ENCODE results near the gene GPC6.

The GPC6 gene

DNA sequence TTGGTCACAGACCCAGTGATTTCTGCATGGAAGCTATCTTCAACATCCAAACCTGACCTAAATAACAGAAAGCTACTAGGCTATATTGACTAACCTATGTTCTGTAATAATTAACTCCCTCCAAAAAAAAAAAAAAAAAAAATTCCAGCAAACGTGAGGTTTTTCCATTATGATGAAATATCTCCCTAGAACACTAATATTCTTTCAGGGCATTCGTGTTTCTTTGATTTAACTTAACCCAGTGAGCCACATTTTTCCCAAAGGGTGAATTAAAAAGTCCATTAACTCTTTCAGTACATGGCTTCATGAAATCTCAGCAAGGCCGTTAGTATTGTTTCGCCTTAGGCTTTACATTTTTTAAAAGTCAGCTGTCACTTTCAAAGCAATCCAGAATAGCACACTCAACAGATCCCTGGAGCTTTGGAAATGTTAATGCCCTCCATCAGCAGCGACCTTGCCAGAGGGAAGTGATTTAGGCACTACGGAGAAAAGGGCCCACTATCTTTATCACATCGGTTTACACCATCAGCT is 1077.1 kb downstream of the GPC6 start:
- no peak for DNase-seq (ENCODE audit: low spot score)

DNA sequence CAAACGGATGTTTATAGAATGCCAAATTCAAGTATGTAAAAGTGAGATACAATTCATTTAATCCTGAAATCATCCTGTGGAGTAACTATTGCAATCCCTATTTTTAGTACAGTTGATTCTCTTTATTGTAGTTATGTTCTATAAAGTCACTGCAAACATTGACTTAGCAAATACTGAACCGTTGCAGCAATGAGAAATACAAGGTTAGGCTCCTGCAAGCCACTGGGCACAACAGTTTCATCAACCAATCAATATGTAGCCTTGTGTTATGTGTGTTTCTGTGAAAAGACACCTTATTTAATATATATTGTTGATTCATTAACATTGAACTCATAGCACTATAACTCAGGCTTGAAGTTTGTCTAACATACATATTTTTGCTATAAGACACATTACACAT is 1078.4 kb downstream of the GPC6 start:
- no peak for DNase-seq (ENCODE audit: low spot score)

DNA sequence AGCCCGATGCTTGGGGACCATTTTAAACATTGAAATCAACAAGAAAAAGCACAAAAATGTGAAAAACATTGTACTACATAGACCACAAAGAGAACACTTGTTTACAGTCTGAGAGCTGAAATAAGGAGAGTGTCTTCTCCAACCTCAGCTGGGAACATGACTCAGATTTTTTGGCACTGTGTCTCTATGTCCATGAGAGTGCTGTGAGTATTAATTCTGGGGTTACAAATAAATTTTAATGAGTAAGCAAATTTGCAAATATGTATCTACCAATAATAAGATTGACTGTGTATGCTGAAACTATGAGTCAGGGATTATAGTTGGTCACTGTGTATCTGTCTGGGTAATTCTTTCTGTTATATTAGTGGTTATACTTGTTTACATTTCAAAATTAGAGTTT is 1078.9 kb downstream of the GPC6 start:
- DNase-seq (ENCODE audit: low spot score), result no peak

DNA sequence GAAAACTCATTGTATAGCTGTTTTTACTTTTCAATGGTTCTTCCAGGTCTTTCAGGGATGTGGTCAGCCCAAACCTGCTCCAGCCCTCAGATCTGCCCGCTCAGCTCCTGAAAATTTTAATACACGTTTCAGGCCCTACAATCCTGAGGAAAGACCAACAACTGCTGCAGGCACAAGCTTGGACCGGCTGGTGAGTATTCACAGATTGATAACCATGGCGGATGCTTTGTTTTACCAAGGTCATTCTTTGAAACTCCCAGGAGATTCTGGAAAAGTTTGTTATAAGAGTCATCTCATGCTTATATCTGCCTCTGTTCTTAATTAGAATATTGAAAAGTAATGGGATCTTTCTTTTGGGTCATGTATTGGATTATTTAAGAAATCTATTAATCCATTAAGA is 1079.3 kb downstream of the GPC6 start:
- DNase-seq (ENCODE audit: low spot score), result no peak

DNA sequence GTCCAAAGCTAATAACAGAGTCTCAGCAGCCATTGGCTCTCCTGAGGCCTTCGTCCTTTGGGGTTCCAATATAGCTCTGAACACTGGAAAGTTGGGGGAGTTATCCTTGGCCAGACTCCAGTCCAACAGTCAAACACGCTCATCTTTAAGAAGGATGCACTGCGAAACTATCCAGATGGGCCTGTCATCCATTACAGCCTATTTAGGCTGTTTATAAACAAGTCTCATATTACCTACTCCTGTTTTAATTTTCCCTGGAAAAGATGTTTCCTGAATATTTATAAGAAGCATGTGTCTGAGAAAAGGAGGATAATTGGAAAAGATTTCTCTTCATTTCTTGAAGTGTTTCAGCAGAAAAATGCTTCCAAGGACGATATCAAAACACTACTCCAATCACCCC is 1082.2 kb downstream of the GPC6 start:
- no peak for DNase-seq (ENCODE audit: low spot score)

DNA sequence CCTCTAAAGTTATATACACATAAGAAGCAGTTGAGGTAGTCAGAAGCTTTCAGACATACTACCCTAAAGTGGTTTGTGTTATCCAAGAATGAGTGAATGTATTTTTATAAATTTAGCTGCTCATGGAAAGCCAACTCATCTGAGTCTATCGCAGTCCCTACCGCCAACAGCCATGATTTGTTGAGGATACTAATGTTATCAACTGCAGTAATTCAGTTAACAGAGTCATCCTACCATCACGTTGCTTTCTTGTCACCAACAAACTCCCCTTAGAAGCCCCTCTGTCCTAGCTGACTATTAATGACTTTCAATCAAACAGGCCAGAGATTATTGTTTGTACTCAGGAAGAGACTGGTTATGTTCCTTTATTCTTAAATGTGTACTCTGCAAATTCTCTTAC is 1083.0 kb downstream of the GPC6 start:
- DNase-seq (ENCODE audit: low spot score), result no peak

DNA sequence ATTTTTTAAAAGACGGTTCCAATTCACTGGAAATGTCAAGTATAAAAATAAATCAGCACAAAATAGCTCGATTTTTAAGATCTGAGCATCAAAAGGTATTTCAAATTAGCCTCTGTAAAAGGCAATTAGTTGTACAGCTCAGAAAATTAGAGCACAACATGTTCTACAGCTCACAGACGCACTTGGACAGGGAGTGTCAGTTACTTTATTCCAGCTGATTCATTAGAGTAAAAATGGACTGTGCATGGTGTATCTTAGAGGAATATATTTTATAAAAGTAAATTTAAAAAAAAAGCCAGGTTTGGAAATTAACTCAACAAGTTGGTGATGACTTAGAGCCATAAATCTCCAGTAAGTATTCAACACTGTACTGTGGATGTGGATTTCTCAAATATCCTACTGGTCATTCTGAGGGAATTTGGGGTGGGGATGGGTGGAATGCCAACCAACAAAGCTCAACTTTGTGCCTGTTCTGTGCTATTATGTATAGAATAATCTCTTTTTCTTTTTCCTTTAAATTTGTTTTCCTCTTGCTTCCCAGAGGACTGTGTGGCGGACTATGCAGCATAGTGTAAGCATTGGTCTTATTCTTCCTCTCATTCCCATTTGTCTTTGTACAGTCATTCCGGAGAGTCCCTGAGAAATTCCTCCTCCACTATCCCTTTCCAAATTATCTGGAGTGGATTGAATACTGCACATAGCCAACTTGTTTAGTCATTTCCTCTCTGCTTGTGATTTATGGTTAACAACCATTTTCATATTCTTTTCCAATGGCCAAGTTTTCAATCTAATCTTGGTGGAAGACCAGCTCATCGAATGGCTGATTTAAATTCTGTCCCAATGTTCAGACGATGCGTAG is 1083.6 kb downstream of the GPC6 start:
- no peak for DNase-seq (ENCODE audit: low spot score)

DNA sequence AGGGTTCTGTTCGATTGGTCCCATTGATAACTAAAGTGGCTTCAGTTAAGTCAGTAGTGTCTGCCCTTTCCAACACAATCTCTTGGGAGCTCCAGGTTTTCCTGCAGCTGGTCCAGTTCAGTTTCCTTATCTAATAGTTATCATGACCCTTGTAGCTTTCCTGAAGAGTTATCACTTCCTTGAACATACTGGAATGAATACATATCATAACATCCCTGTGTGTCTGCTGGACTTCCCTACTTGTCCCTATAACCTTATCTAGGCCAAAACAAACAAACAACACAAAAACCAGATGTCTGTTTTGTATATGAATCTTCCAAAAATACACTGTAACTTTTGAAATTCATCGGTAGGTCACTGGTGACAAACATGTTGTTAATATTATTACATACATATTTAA is 1085.3 kb downstream of the GPC6 start:
- DNase-seq (ENCODE audit: low spot score), result no peak

DNA sequence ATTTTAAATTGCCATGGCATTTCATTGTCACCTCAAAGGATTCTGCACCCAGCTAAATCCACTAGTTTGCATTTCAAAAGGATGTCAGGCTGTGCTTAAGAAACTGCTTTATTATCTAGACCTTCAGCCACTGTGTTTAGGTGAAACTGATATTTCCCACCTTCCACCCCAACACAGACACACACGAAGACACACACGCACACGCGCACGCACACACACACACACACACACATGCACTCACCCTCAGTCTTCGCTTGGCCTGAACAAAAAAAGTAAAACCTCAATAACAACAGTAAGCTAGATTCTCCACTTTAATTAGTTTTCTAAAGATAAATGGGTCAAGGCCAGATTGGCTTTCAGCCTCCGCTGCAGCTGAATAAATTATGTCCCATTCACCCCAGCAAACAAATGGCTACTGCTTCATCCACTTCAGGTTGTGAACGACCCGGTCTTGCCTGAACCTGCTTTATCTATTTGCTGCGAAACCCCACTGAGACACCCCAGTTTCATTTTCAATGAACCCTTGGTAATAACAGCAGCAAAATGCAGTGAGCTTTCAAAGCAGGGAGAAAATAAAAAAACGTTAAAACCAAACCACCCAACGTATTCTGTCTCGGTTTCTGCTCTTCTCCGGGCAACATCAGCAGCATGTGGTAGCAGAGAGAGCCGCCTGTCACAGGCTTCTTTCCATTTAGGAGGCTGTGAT is 1086.1 kb downstream of the GPC6 start:
- DNase-seq (ENCODE audit: low spot score), result no peak

DNA sequence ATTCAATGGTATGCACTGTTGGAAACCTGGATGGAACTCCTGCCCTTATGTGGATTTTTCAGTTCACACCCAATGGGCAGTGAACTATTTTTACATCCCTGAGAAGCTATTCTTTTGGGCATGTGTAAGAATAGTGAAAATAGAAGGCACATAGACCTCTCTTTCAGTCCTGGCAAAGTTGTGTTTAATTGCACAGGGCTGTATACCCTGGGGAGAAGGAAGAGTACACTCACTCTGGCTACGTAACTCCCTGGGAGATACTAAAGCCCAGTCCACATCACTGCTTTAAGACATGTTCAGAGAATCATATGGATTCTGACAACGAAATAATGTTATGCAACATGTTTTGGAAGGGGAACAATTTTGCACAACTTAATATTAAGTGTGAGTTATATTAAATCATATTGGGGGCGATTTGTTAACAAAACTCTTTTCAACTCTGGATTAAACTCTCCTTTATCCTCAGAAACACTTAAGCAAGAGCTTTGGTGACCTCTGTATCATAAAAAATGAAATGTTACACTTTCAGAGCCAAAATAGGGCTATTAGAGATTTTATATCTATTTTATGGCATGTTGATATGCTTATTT is 1086.8 kb downstream of the GPC6 start:
- DNase-seq (ENCODE audit: low spot score), result no peak

DNA sequence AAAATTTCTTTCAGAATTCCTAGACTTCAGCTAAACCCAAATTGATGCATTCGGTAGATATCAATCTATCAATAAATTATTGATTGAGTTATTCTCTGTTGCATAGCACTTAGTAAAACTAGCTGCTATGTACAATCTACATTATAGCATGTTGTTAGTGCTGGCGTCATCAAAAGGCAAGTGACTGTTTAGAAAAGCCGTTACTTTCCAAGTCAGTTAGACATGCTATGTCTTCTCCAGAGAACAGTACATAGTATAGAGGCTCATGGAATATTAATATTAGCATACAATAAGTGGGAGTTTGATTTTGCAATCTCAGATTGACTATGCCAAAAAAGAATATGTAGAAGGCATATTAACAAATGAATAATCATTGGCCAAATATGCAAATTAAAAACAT is 1087.3 kb downstream of the GPC6 start:
- DNase-seq (ENCODE audit: low spot score), result no peak

DNA sequence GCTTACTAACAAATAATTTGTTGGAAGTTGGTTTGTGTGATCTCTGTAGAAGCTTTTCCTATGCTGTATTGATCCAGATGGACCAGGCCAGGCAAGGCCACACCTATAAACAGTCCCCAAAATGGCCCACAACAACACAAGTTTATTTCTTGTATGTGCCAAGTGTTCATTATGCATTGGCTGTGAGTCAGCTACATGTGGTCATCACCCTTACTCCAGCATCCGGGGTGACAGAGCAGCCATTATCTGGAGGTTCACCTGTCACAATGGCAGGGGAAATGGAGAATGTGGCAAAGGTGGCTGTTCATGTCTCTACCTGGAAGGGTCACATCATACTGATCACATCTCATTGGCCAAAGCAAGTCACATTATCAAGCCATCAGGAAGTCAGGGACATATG is 1088.6 kb downstream of the GPC6 start:
- DNase-seq (ENCODE audit: low spot score), result no peak

DNA sequence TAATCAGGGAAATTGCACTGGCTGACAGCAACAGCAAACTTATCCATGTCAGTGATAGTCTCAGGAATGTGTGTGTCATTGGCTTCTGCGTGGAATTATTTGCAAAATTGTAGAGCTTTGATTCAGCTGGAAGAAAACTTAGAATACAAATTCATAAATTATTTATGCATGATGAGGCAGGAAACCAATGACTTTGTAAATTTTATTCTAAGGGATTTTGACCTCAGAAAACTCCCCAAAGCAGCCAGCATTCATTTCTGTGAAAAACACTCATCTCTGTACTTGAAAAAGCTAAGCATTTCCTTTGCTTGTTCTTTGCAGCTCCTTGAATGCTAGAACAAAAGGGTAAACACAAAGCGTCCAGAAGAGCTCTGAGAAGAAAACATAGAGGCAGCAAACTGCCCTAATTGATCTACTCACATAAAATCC is 1090.5 kb downstream of the GPC6 start:
- no peak for DNase-seq (ENCODE audit: low spot score)

DNA sequence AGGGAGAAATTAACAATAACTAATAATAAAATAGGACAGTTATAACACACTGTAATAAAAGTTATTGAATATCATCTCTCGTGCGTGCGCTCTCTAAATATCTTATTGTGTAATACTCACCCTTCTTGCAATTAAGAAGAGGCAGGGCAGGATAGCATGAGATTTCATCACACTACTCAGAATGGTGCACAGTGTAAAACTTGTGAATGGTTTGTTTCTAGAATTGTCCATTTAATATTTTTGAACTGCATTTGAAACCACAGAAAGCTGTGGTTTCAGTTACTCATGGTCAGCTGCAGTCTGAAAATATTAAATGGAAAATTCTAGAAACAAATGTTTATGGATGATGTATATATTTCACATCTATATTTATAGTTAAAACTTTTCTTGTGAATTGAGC is 1091.8 kb downstream of the GPC6 start:
- no peak for DNase-seq (ENCODE audit: low spot score)

DNA sequence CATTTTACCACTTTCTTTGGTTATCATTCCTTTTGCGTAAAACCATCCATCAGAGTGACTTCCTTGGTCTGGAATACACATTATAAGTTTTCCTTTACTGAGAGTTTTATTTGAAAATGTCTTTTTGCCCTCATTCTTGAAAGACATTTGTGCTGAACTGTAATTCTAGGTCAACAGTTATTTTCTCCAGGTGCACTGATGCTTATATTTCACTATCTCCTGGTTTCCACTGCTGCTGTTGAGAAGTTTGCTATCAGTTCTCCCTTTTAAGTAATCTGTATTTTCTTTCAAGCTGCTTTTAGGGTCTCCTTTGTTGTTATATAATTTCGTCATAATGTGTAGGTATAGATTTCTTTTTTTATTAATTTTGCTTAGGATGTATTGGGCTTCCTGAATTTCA is 1092.9 kb downstream of the GPC6 start:
- DNase-seq (ENCODE audit: low spot score), result no peak

DNA sequence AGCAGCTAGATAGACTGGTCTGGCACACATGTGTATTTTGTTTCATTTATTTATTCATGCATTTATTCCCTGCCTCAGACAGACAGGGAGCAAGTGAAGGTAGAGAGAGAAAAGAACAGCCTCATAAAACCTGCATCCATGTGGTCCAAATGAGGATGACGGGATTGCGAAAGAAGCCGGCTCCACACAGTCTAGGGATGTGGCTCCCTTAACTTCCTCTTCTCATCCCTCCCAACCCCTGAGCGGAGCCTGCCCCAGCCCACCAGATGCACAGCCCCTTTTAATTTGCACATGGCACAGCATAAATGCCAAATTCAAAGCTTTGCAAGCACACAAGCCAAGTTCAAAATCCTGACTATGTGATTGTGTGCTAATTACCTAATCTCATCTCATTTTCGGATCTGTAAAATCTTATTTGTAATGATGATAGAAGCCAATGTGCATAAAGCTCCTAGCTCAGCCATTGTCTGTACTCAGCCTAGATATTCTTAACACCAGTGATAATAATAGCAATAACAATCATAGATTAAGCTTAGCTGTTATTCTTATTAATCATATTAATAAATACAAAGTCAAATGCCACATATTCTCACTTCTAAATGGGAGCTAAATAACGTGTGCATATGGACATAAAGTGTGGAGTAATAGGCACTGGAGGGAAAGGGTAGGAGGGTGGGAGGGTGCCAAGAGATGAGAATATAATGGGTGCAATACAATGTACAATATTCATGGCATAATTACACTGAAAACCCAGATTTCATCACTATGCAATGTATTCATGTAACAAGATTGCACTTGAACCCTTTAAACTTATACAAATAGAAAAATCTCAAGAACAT is 1096.5 kb downstream of the GPC6 start:
- peak; percentile 68 for DNase-seq (ENCODE audit: low spot score)

DNA sequence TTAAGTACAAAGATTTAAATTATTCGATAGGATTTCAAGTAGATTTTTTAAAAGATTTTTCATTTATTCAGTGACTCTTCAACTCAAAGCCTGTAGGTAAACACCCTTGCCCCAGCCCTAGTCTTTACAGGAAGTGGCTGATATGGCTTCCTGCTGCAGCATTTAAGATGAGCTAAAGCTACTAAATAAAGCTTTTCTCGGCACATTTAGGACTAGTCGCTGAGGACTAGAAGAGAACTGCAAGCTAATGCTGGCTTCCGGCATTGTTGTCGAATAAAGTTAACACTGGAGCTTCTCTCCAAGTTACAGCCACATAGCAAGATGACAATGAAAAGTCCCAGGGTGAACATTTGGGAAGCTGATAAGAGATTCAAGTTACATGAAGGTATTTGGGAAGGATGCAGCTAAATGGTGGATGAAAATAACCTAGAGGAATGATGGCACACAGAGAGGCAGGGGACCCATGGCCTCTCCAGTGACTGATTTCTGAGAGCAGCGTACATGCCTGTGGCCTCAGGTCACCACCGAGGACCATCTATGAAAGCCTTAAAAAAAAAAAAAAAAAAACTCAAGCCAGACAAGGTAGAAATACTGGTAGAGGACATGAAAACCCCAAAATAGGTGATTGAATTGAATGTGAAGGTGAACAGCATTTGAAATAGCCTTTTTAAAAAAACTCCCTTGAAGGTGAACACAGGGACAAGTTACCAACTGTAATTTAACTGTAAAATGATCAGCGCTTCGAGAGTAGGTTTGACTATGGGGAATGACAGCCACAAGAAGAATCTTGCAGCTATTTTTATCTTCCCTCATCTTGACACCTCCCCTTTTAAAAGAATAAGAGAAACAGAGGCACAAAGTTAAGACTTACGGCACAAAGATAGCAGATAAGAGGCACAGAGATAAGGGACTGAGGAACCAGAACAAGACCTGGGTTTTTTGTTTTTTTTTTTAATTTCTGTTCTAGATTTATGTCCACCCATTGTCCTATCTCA is 1097.5 kb downstream of the GPC6 start:
- no peak for DNase-seq (ENCODE audit: low spot score)

DNA sequence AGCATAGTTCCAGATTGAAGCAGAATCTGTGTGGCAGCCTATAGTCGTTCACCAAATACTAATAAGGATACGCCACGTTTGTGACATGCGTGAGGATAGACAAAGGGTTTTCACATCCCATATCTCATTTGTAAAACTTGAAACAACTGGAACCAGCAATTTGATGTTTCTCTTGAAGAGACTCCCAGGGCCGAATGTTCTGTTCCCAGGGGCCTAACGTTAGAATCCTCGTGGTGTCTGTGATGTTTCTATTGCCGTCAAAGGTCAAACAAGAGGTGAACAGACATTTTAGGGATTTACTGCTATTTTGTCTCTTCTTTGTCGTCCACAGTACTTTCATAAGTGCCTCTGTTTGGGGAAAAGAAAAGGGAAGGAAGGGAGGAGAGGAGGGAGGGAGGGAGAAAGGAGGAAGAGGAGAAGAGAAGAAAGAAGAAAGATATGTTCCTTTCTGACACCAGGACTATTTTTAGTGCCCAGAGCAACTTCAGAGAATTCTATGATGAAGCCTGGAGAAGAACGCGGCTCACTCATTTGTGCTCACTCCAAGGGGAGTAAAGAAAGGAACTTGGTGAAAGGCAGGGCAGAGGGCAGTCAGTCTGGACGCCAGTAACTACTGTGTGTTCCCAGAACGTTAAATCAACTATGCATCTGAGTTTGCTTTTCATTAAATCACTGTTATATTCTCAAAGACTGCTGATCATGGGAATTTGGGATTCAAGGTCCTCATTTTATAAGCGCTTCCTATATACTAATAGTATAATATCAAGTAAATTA is 1098.3 kb downstream of the GPC6 start:
- no peak for DNase-seq (ENCODE audit: low spot score)

DNA sequence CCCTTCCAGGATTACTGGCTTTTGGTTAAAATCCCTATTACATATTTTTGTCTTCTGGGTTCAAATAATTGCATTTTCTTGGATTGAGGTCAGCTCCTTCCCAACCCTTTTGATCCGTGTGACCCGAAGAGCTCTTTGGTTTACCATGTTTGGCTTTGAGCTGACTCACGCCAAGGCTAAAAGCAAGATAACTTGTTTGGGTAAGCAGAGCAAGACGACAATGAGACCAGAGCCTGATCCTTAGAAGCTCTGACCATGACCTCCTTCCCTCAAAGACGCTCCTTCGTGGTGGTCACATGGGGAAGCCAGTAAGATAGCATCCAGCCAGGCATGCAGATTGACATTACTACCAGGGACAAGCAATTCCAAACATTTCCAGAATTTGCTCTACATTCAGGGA is 1099.0 kb downstream of the GPC6 start:
- DNase-seq (ENCODE audit: low spot score), result no peak

DNA sequence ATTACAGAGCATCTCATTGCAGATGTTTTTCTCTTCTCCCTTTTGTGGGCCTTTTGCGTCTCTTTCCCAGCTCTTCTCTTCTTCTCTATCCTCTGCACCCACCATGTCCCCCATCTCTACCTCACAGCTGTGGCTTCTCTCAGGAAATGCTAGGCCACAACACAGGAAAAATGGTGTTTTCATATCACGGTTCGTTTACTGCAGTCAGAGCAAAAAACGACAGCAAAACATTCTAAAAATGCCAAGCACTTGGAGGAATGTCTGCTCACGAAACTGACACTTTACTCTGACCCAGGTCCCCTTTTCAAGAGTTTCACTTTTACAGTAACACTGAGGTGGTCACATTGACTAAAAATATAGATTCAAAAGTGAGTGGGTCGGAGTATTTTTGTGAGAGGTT is 1100.7 kb downstream of the GPC6 start:
- no peak for DNase-seq (ENCODE audit: low spot score)

All from D341Med (cell line).